NCI-H2171 (cell line): ENCODE data around the gene ASB13.

Experiments used
- DNase-seq: peaks from one replicate; lab custom pipeline; 2025; lab: John Stamatoyannopoulos, UW

The ASB13 gene

GRCh38 chr10:5669604-5670003 lies 3.2 kb upstream of the ASB13 start:
- DNase-seq: no peak

GRCh38 chr10:5668429-5668828 lies 2.0 kb upstream of the ASB13 start:
- DNase-seq: no peak

GRCh38 chr10:5666841-5667630 lies 641 bp upstream of the ASB13 start:
- no peak for DNase-seq

- no peak for DNase-seq
These were observed 905 bp downstream of the ASB13 start for GRCh38 chr10:5665373-5666007.

- DNase-seq: no peak
These were observed 2.5 kb downstream of the ASB13 start for GRCh38 chr10:5663692-5664427.

- no peak for DNase-seq
These were observed 3.5 kb downstream of the ASB13 start for GRCh38 chr10:5662708-5663579.

GRCh38 chr10:5661043-5661442 lies 5.4 kb downstream of the ASB13 start:
- DNase-seq: no peak

- DNase-seq: no peak
These were observed 6.5 kb downstream of the ASB13 start for GRCh38 chr10:5659702-5660528.

- no peak for DNase-seq
These were observed 7.3 kb downstream of the ASB13 start for GRCh38 chr10:5658871-5659618.

- no peak for DNase-seq
These were observed 9.4 kb downstream of the ASB13 start for GRCh38 chr10:5656737-5657579.

GRCh38 chr10:5655121-5655520 lies 11.3 kb downstream of the ASB13 start:
- DNase-seq: no peak

- DNase-seq: no peak
These were observed 12.1 kb downstream of the ASB13 start for GRCh38 chr10:5654218-5654755.

GRCh38 chr10:5652746-5653145 lies 13.6 kb downstream of the ASB13 start:
- DNase-seq: no peak

GRCh38 chr10:5651388-5651764 lies 15.0 kb downstream of the ASB13 start:
- no peak for DNase-seq

GRCh38 chr10:5650664-5651387 lies 15.6 kb downstream of the ASB13 start:
- no peak for DNase-seq

- no peak for DNase-seq
These were observed 16.6 kb downstream of the ASB13 start for GRCh38 chr10:5649746-5650145.

- DNase-seq: no peak
These were observed 17.6 kb downstream of the ASB13 start for GRCh38 chr10:5648494-5649457.
